Measurements from ENCODE around the gene MYO10.

DNA sequence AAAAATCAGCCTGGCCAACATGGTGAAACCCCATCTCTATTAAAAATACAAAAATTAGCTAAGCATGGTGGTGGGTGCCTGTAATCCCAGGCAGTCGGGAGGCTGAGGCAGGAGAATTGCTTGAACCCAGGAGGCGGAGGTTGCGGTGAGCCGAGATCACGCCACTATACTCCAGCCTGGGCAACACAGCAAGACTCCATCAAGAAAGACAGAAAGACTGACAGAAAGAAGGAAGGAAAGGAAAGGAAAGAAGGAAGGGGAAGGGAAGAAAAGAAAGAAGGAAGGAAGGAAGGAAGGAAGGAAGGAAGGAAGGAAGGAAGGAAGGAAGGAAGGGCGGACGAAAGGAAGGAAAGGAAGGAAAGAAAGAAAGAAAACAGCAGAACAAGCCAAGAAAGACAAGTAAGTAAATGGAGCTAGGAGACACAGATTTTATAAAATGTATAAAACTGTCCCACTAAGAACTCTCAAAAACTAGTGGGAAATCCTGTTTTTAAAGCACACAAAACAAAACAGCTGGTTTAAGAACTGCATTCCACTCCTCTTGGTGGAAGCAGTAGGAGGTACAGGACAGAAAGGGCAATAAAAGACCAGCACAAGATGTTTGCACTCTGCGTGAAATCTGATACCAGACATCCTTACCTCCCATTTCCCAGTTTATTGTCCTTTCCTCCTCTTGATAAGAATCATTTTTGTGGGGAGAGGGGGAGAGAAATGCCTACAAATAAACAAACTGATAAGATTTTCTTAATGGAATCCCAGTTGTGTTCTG is 46.7 kb downstream of the MYO10 start:
- TF ChIP-seq, protein P1, sequence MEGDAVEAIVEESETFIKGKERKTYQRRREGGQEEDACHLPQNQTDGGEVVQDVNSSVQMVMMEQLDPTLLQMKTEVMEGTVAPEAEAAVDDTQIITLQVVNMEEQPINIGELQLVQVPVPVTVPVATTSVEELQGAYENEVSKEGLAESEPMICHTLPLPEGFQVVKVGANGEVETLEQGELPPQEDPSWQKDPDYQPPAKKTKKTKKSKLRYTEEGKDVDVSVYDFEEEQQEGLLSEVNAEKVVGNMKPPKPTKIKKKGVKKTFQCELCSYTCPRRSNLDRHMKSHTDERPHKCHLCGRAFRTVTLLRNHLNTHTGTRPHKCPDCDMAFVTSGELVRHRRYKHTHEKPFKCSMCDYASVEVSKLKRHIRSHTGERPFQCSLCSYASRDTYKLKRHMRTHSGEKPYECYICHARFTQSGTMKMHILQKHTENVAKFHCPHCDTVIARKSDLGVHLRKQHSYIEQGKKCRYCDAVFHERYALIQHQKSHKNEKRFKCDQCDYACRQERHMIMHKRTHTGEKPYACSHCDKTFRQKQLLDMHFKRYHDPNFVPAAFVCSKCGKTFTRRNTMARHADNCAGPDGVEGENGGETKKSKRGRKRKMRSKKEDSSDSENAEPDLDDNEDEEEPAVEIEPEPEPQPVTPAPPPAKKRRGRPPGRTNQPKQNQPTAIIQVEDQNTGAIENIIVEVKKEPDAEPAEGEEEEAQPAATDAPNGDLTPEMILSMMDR (conservative IDR thresholded peaks at IDR 0.05): no peak
- TF ChIP-seq ZFX (IDR thresholded peaks at IDR 0.05): no peak

Measured in C4-2B (cell line).